ENCODE measurements around the gene UTP18.
"Not testable (repeated sequence)": the region's sequence is repeated elsewhere in the genome, so short reads cannot be mapped to it uniquely, and the experiment has no call there.

Gene UTP18

GRCh38 chr17:51259564-51260236 is 646 bp upstream of the UTP18 start, which contains the start of gene MBTD1:
TSS of gene MBTD1 (minus strand) at chr17:51260049. CDS start at chr17:51225161, 34,888 bp downstream.
- DNase-seq = peak; percentile 94

DNA sequence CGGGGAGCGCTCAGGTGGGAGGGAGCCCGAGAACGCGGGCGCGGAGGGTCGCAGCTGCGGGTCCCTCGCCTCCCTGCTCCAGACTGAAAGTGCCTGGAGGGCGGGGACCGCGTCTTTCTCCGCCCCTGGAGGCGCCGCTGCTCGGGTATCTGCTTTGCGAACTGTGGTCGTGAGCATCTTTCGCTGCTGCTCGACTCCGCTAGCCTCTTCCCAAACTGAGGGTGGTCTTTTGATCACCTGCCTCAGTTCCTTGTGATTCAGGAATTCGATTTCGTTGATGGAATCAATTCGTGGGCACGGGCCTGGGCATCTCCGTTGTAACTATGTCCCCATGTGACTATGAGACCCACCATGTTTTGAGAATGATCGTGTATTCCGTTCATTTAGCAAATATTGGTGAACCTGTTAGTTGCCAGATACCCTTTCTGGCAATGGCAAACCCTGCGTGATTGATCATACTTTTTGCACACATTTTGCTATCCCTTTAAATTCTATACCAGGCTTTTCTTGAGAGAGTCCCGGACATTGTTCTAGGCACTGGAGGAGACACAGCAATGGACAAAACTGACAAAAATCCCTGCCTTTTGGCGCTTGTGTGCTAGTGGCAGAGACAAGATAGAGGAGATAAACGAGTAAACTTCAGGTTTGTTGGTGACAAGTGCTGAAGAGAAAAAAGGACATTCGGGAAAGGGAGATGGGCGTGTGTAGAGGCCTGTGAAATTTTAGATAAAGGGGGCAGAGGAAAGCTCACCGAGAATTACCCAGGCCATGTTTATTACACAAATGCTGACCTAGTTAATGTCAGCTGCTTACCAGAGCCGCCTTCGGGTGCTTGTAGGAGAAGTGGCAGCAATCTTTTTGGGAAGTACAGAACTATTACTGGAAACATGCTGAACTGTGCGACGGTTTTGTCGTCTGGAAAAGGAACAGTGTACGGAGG is 948 bp downstream of the UTP18 start:
- peak; percentile 51 for DNase-seq

- no peak for DNase-seq
These were observed 2.7 kb downstream of the UTP18 start for GRCh38 chr17:51263006-51263405.

GRCh38 chr17:51264466-51264865 is 4.1 kb downstream of the UTP18 start:
- not testable (repeated sequence) for DNase-seq

GRCh38 chr17:51269991-51270390 is 9.6 kb downstream of the UTP18 start:
- no peak for DNase-seq

DNA sequence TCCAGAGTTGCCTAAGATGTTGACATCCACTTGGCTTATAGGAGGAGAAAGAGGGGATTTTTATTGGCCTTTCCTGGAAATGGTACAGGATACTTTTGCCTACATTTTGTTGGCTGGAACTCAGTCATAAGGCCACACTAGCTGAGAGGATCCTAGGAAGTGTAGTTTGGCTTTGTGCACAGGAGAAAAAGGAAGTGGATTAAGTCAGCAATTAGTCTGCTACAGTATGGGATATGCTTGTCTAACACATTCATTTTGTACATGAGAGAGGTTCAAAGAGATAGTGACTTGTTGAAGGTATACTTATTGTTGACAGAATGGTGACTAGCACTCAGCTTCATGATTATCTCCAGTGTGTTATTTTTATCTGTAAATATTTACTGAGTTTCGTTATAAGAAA is 10.3 kb downstream of the UTP18 start:
- no peak for DNase-seq

- no peak for DNase-seq
These were observed 12.5 kb downstream of the UTP18 start for GRCh38 chr17:51272812-51273211.

GRCh38 chr17:51275381-51275780 is 15.0 kb downstream of the UTP18 start:
- DNase-seq = no peak

GRCh38 chr17:51279183-51279582 is 18.8 kb downstream of the UTP18 start:
- no peak for DNase-seq

DNA sequence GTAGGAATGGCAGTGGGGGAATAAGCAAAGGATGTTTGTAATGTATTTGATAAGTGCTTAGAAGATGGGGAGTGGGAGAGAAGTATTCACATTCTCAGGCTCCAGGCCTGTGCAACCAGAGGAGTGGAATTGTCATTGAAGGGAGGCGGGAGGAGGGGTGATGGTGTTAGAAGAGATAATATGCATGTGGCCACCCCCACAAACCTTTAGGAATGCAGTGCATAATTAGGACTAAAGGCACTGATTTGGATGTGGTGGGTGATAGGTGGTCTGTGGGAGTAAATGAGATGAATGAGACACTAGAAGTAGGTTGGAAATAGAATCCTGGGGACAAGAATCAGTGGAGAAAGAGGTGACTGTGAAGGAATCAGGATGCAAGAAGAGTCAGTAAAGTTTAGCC is 27.1 kb downstream of the UTP18 start:
- DNase-seq = no peak

DNA sequence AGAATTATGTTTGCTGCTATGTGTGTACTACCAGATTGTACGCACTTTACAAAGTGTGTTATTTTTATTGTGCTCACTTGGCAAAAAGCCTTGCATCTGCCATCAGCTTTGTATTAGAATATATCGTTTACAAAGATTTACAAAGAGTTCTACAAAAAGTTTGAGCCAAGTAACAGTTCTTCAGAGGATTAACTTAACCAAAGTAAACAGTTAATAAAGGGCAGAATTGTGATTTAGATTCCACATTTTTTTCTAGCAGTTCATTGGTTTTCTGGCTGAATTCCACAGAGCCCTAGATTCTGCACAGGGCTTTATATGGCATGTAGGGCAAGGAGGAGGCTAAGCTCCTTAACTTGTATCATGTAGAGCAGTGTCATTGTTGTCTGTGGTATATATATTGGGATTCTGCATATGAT is 29.4 kb downstream of the UTP18 start:
- DNase-seq = no peak

DNA sequence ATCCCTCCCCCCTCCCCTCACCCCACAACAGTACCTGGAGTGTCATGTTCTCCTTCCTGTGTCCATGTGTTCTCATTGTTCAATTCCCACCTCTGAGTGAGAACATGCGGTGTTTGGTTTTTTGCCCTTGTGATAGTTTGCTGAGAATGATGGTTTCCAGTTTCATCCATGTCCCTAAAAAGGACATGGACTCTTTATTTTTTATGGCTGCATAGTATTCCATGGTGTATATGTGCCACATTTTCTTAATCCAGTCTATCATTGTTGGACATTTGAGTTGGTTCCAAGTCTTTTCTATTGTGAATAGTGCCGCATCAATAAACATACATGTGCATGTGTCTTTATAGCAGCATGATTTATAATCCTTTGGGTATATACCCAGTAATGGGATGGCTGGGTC is 34.0 kb downstream of the UTP18 start:
- not testable (repeated sequence) for DNase-seq

- DNase-seq = peak; percentile 14
These were observed 38.4 kb downstream of the UTP18 start for GRCh38 chr17:51298508-51299371.

- no peak for DNase-seq
These were observed 39.5 kb downstream of the UTP18 start for GRCh38 chr17:51299859-51300258.

GRCh38 chr17:51305182-51305581 is 44.8 kb downstream of the UTP18 start:
- no peak for DNase-seq

DNA sequence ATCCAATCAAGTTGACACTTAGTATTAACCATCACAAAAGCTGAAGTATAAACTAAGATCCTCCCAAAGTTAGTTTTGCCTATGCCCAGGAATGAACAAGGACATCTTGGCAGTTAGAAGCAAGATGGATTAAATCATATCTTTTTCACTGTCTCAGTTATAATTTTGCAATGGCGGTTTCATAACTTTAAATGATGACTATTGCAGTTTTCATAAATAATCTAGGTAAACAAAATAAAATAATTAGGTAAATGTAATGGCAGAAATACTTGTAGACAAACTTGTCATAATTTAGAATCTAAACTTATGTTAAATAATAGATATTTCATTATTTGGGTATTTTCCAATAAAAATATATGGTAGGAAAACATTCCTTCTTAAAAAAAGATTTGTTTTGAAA is 51.7 kb downstream of the UTP18 start:
- DNase-seq = not testable (repeated sequence)

DNA sequence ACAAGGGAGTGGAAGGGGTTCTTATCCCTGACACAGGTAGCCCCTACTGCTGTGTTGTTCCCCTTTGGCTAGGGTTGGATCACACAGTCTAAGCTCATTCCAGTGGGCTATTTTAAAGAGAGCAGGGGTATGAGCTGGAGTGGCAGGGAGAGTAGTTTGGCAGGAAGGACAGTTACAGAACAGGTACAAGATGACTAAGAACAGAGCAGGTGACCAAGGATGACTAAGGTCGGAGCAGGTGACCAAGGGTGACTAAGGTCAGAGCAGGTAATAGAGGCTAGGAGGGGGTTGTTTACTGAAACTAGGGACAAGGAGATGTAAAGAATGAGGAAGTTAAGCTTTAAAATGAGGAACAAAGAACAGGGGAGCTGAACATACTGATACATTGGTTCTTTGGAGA is 58.8 kb downstream of the UTP18 start:
- DNase-seq = no peak

- DNase-seq = no peak
These were observed 62.2 kb downstream of the UTP18 start for GRCh38 chr17:51322390-51323029.

GRCh38 chr17:51325471-51325870 is 65.1 kb downstream of the UTP18 start:
- no peak for DNase-seq

GRCh38 chr17:51330861-51331503 is 70.6 kb downstream of the UTP18 start:
- not testable (repeated sequence) for DNase-seq

DNA sequence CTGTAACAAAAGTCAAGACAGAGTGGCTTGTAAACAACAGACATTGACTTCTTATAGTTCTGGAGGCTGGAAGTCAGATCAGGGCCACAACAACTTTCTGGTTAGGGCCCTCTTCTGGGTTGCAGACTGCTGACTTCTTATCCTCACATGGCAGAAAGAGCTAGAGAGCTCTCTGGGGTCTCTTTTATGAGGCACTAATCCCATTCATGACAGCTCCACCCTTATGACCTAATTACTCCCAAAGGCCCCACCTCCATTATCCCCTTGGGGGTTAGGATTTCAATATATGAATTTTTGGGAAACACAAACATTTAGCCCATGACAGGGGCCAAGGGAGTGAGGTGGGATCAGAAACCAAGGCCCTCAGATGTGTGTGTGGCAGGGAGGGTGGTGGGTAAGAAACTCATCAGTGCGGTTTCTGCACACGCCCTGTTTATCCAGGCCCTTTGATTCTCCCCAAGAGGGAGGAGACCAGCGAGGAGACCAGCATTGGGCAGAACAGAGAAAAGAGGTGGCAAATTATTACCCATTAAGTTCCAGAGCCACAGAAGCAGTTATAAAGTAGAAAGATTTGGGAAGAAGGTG is 74.8 kb downstream of the UTP18 start:
- no peak for DNase-seq
